OCI-M1 (cell line): ENCODE results near the gene FAM120AOS.
"Not testable (repeated sequence)": the region's sequence is repeated elsewhere in the genome, so short reads cannot be mapped to it uniquely, and the experiment has no call there.

Experiments
- DNase-seq: peaks from one replicate; lab custom pipeline; 2025; lab: John Stamatoyannopoulos, UW

Gene FAM120AOS

GRCh38 chr9:93467062-93467416 lies 13.7 kb upstream of the FAM120AOS start:
- peak; percentile 48 for DNase-seq

GRCh38 chr9:93466416-93467061 lies 13.2 kb upstream of the FAM120AOS start:
- DNase-seq, result peak; percentile 48

- DNase-seq, result no peak
Measured at GRCh38 chr9:93465855-93466254, 12.5 kb upstream of the FAM120AOS start.

DNA sequence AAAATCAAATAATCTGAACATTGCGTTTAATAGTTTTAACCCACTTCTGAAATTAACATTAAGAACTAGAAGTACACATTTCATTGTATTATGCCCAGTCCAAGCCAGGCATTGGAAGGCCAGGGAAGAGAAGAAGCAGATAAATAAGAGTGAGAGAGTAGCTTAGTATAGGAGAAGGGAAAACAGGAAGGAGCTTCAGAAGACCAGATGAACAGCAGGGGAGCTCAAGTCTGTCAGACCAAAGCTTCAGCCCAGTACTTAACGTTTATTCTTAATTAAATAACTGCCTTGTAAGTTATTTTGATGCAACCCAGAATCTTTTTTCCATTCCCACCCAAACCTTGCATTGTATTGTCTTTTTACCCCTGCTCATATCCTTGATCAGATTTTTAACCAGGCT lies 11.5 kb upstream of the FAM120AOS start:
- peak; percentile 50 for DNase-seq

- DNase-seq, result peak; percentile 42
Measured at GRCh38 chr9:93464395-93464794, 11.0 kb upstream of the FAM120AOS start.

- peak; percentile 68 for DNase-seq
Measured at GRCh38 chr9:93463638-93464248, 10.4 kb upstream of the FAM120AOS start.

DNA sequence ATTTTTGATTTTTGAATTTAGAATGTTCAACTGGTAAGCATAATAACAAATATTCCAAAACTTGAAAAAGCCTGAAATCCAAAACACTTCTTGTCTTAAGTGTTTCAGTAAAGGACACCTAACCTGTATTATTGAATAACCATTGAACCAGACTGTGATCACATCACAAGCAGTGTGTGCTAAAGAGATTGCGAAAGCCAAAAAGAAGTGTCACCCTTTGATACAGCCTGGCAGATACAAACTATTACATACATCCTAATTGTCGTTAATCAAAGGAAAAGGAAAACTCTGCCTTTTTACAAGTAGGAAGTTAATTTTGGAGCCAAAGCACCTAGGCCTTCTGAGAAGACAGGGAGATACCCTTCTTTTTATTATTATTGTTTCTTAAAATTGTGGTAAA lies 8.4 kb upstream of the FAM120AOS start:
- peak; percentile 16 for DNase-seq

DNA sequence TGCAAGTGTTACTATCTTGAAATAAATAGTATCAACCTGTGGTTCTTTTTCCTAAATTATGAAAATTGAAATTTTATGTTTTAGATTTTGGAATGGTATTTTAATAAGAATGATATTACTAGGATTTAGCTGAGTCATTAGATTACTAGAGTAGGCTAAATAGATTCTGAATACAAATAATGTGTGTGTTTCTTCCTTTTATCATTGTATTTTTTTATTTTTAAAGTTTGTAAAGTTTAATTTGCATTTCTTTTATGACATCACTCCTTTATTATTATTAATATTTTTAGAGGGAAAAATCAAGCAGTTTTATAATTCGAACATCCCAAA lies 8.0 kb upstream of the FAM120AOS start:
- no peak for DNase-seq

DNA sequence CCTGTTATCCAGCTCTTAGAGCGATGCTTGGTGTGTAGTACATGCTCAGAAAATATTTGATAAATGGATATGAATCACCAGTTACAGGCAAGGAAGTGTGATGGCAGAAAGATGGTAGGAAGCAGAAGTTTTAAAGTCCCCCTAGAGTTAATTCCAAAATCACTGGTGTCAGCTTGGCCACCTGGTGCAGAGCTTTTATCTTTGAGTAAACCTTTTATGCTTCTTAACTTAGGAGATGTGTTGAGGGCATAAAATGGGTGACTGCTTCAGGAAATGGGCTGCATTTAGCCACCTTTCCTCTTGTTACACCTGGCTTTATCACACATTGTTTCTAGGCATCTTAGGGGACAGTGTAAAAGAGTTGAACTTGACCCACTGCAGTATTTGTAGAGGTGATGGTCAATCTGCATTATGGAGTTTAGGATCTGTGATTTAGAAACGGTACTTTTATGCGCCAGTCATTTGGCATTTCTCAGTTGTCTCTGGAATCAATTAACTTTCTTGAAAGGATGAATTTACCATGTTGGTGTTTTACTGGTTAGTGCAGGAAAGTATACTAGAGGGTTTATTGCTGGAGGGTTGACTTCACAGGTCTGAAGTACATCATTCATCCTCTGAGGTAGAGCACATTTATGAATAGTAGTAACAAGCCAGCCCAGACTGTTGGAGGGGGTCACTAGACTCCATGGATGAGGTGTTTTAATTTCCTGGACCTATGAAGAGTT lies 7.5 kb upstream of the FAM120AOS start:
- no peak for DNase-seq

- DNase-seq, result no peak
Measured at GRCh38 chr9:93459432-93459847, 6.1 kb upstream of the FAM120AOS start.

DNA sequence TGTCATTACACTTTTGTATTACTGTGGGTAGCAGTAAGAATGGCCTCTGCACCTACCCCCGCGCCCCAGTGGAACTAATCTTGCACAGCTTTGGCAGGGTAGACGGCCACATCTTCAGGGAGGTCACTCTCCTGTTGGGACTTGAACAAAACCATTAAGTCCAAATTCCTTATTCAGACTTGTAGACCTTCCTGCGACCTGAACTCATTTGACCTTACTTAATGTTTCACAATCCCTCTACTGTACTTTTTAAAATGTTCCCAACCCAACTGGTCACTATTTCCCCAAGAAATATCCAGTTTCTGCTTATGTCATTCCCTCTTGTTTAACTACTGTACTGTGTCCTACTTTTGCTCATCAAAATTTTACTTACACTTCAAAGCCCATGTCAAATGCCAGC lies 5.3 kb upstream of the FAM120AOS start:
- DNase-seq, result no peak

DNA sequence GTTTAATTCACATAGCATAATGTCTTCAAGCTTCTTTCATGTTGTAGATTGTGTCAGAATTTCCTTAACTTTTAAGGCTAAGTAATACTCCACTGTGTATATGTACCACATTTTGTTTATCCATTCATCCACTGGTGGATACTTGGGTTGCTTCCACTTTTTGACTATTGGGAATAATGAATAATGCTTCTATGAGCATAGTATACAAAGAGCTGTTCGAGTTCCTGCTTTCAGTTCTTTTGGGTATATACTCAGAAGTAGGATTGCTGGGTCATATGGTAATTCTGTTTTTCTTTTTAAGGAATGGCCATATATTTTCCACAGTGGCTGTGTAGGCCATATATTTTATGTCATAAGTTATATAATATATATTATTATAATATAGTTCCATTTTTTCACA lies 3.6 kb upstream of the FAM120AOS start:
- no peak for DNase-seq

DNA sequence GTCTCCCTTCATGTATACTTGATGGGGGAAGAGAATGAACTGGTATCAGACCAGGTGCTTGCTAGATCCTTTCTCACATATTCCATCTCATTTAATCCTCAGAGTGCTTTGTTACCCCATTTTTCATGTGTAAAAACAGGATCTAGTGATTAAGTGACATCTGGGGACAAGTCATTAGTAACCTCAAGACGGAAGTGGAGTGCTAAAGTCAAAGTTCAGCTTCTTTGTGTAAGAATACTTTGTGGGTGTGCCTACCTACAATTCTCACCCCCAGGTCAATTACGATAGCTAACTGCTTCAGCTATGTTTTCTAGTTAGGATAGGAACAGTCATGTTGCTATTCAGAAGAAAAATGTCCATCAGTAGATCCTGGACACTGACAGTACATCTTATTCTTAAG lies 3.1 kb upstream of the FAM120AOS start:
- no peak for DNase-seq

DNA sequence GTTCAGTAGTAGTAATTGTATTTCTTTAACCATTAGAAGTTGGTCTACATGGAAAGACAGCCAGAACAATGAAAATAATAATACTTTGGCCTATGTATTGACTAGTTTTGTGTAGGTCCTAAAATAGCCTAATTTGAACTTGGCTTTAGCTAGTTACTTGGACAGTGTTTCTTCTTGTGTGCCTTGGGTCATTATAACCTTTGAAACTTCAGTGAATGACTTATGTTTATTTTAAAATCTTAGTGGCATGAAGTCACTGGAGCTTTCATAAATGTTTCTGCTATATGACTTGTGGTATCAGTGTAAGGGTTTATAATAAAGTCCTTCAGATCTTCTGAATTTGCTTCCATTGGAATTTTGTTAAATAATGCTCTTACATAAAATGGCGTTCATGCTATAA lies 2.6 kb upstream of the FAM120AOS start:
- no peak for DNase-seq

- peak; percentile 69 for DNase-seq
Measured at GRCh38 chr9:93452710-93453046, 703 bp downstream of the FAM120AOS start.

DNA sequence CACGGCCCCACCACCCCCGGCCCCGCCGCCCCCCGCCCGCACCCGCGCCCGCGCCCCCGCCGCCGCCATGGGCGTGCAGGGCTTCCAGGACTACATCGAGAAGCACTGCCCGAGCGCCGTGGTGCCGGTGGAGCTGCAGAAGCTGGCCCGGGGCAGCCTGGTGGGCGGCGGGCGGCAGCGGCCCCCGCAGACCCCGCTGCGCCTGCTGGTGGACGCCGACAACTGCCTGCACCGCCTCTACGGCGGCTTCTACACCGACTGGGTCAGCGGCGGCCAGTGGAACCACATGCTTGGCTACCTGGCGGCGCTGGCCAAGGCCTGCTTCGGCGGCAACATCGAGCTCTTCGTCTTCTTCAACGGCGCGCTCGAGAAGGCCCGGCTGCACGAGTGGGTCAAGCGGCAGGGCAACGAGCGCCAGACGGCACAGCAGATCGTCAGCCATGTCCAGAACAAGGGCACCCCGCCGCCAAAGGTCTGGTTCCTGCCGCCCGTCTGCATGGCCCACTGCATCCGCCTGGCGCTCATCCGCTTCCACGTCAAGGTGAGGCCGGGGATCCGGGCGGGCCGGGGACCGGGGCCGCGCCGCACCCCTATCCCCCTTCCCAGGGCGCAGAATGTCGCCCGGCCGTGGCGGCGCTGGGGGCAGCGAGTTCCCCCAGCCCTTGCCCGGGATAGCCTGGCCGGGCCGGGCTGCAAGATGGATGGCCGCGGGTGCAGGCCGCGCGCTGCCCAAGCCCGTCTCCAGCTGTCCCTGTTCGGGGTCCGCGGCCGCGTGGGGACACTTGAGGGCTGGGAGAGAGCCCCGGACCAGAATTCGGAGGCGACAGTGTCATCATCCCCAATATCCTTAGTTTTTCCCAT lies 1.3 kb downstream of the FAM120AOS start:
- DNase-seq, result peak; percentile 55

DNA sequence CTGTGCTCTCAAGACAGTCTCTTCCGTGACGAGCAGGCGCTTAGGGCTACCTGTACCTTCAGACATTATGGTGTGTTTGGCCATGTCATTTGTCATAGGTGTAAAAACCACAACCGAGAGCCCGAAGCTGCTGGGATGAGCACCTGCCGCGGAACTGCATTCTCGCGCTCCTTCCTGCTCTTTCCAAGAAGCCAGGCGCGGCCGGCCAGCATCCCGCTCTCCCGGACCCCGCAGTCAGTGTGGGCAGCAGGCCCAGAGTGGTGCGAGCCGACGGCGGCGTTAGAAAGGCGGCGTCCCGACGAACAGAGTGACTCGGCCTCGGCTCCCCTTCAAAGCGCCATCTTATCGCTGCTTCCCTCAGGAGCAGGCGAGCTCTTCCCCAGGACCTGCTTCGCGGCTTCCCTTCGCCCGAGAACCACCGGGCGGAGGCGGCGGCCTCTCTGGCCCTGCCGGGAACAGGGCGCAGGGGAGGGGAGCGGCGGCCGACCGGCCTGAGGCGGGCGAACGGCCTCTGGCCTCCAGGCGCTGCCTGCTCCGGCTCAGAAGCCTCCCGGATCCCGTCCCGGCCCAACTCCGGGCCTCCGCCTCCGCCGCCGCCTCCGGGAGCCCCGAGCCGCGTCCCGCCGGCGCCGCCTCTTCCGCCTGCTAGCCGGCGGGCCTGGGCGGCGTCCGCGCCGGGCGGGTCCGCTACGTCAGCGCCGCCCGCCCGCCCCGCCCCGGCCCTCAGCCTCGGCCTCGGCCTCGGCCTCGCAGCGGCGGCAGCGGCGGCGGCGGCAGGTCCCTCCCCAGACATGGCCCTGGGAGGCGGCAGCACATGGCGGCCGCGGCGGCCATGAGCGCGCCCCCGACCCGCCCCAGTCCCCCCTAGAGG lies 2.2 kb downstream of the FAM120AOS start, which contains the start of gene FAM120A:
FAM120A (plus strand) TSS at position 741 of the 871 bp plus-strand sequence. CDS start 231 bp downstream, outside the sequence.
- peak; percentile 81 for DNase-seq

DNA sequence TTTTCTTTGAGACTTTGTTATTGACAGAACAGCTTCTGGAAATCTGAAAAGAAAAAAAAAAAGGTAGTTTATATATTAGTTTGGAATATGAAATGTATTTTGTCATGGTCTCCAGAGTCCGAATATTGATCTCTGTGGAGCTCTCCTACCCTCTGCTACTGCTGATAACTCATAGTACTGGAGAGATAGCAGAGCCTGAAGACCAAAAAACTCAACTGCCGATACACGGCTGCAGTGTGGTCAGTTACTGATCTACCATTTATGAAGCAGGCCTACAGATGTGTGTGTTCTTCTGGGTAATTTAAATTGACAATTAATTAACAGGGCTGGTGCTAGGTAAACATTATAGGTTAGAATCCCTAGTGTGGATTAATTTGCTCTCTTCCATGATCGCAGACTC lies 5.7 kb downstream of the FAM120AOS start:
- DNase-seq, result peak; percentile 92

DNA sequence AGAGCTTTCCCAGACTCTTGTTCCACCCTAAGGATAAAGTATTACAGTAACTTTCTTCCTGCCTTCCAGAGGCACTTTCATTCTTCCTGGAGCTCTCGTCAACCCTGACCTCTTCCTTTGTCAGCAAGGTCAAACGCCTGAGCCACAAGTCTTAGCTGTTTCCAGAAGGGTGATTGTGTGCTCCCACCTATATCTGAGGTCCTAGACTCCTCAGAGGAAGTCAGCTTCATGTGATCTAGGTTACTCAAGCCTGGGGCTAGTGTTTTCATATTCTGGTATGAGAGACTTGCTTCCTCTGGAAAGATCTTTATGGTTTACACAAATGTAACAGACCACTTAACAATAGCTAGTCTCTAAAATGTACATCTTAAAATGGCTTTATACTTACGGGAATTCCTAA lies 7.3 kb downstream of the FAM120AOS start:
- DNase-seq, result no peak

DNA sequence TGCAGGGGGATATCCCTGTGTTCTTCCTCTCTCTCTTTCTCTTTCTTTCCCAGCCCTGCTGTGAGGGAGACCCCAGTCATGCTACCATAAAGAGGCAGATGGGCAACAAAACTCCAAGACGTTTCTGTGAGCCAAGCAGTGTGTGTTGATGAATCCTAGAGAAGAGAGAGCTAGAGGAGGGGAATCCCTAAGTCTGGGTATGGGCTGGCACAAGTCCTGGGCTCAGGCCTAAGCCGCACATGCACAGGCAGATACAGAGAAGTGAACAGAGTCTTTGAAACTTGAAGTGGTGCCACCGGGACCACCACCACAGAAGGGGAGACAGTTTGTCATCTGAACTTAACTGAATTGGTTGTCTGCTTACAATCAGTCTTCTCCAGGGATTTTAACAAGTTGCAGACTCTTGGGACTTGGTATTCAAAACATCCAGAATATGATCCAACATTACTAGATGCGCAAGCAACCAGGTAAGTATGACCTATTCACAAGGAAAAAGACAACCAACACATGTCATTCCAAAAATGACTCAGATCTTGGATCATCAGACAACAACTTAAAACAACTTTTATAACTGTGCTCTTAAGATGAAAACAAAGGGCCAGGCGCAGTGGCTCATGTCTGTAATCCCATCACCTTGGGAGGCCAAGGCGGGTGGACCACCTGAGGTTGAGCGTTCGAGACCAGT lies 12.3 kb downstream of the FAM120AOS start:
- DNase-seq, result no peak

GRCh38 chr9:93439301-93439700 lies 14.1 kb downstream of the FAM120AOS start:
- not testable (repeated sequence) for DNase-seq
